B cell (primary cell): Measurements from ENCODE around the gene DHRS12. TPM values are rescaled to one million over a fixed set of nuclear protein-coding genes. Genes with fewer than 3 reads are reported as not detected.

ENCODE experiments used
- ATAC-seq: fragments of 200-7000 bp; cut with Tn5 transposase; one replicate; pipeline ENCODE4 v1.10.0; 2021; ENCODE audit warnings: low read depth, mild to moderate bottlenecking, moderate number of reproducible peaks, moderate library complexity
- CTCF ChIA-PET: fragments of 350-600 bp; sonication (Branson Sonifier 250); formaldehyde crosslinking; loops from one replicate; lab custom pipeline; 2021; ENCODE audit warnings: antibody characterized with exemption, inconsistent platforms; lab: Charles Lee
- POLR2A ChIA-PET: fragments of 350-600 bp; sonication (Branson Sonifier 250); formaldehyde crosslinking; loops from one replicate; lab custom pipeline; 2021; ENCODE audit warnings: antibody characterized with exemption; lab: Charles Lee
- DNase-seq: peaks from one replicate; pipeline ENCODE4 v3.0.0; 2013
- H2AFZ ChIP-seq: 2 replicates; pipeline ENCODE4 v1.6.1; 2012; ENCODE audit warnings: mild to moderate bottlenecking, low read depth, low read length; ENCODE audit not compliant: insufficient read depth, poor library complexity, severe bottlenecking
- H3K27ac ChIP-seq, 2 donors: 1 replicate in 1 of 2; 2 replicates in 1 of 2; pipeline ENCODE4 v1.5.1; 2012 to 2013; ENCODE audit warnings: low read length in 2 of 2, mild to moderate bottlenecking in 2 of 2, moderate library complexity in 1 of 2
- H3K27me3 ChIP-seq, 4 experiments: fragments of 200-600 bp in 1 of 4; sonication (generic) in 1 of 4; replicated peaks in 1 of 4; 1 replicate in 2 of 4; 2 replicates in 2 of 4; pipeline versions ENCODE4 v1.6.1 to v1.7.0; 2013 to 2016; ENCODE audit warnings: low read length in 3 of 4, mild to moderate bottlenecking in 2 of 4, mixed read lengths in 1 of 4, moderate library complexity in 1 of 4; ENCODE audit not compliant: insufficient read depth in 4 of 4, control insufficient read depth in 3 of 4; ENCODE audit errors: control extremely low read depth in 1 of 4
- H3K36me3 ChIP-seq, 2 experiments: replicated peaks in 1 of 2; 1 replicate in 1 of 2; 2 replicates in 1 of 2; pipeline versions ENCODE4 v1.6.1 to v1.7.1; 2013; ENCODE audit warnings: low read length in 1 of 2; ENCODE audit not compliant: insufficient read depth in 2 of 2, control insufficient read depth in 1 of 2; ENCODE audit errors: control extremely low read depth in 1 of 2, extremely low read depth in 1 of 2
- H3K4me1 ChIP-seq, 2 donors: fragments of 200-600 bp in 1 of 2; sonication (generic) in 1 of 2; 1 replicate in 1 of 2; 2 replicates in 1 of 2; pipeline versions ENCODE4 v1.5.1 to v1.6.1; 2013 to 2017; ENCODE audit warnings: low read length in 2 of 2; ENCODE audit not compliant: control insufficient read depth in 2 of 2, insufficient read depth in 2 of 2
- H3K4me2 ChIP-seq: replicated peaks from 2 replicates; pipeline ENCODE3; 2012; ENCODE audit warnings: mild to moderate bottlenecking, low read depth, low read length; ENCODE audit not compliant: poor library complexity, severe bottlenecking
- H3K4me3 ChIP-seq, 5 experiments: fragments of 200-600 bp in 1 of 5; sonication (generic) in 1 of 5; 1 replicate in 3 of 5; 2 replicates in 2 of 5; pipeline versions ENCODE4 v1.5.1 to v1.7.0; 2011 to 2016; ENCODE audit warnings: low read length in 4 of 5, mild to moderate bottlenecking in 4 of 5, low read depth in 2 of 5, control low read depth in 1 of 5, moderate library complexity in 1 of 5; ENCODE audit not compliant: insufficient read depth in 1 of 5; ENCODE audit errors: control extremely low read depth in 1 of 5, extremely low read depth in 1 of 5
- H3K79me2 ChIP-seq: fragments of 200-600 bp; sonication (generic); one replicate; pipeline ENCODE4 v1.6.0; 2016; ENCODE audit warnings: low read length; ENCODE audit not compliant: control insufficient read depth, insufficient read depth
- H3K9ac ChIP-seq: fragments of 200-600 bp; sonication (generic); 2 replicates; pipeline ENCODE4 v1.6.1; 2017; ENCODE audit warnings: mild to moderate bottlenecking, low read length, moderate library complexity
- H3K9me3 ChIP-seq, 3 donors: one replicate each; pipeline versions ENCODE4 v1.6.1 to v1.7.1; 2013; ENCODE audit warnings: low read length in 2 of 3; ENCODE audit not compliant: control insufficient read depth in 2 of 3, insufficient read depth in 1 of 3; ENCODE audit errors: control extremely low read depth in 1 of 3
- H4K20me1 ChIP-seq: 2 replicates; pipeline ENCODE4 v1.6.0; 2012; ENCODE audit warnings: mild to moderate bottlenecking, low read length; ENCODE audit not compliant: insufficient read depth, control insufficient read depth, poor library complexity, severe bottlenecking
- H3K27ac Mint-ChIP-seq: one replicate; pipeline ENCODE4 v1.8.0; 2021; ENCODE audit warnings: mixed read lengths
- H3K27me3 Mint-ChIP-seq: one replicate; pipeline ENCODE4 v1.8.0; 2021; ENCODE audit warnings: mixed read lengths
- H3K4me1 Mint-ChIP-seq: one replicate; pipeline ENCODE4 v1.8.0; 2021; ENCODE audit warnings: mixed read lengths
- H3K4me3 Mint-ChIP-seq: one replicate; pipeline ENCODE4 v1.8.0; 2021; ENCODE audit warnings: mixed read lengths
- H3K9me3 Mint-ChIP-seq: one replicate; pipeline ENCODE4 v1.8.0; 2022; ENCODE audit warnings: mixed read lengths; ENCODE audit not compliant: insufficient read depth
- CTCF ChIP-seq: fragments of 200-600 bp; IDR thresholded peaks from one replicate; pipeline ENCODE4 v1.8.0; 2022; ENCODE audit warnings: antibody characterized with exemption, mild to moderate bottlenecking
- EZH2 ChIP-seq: IDR thresholded peaks from 2 replicates; pipeline ENCODE4 v1.6.1; 2012; ENCODE audit warnings: borderline replicate concordance, low read depth, mild to moderate bottlenecking, moderate library complexity, low read length; ENCODE audit not compliant: insufficient read depth, poor library complexity, severe bottlenecking
- WGBS: methylation state at CpG from one replicate; pipeline ENCODE4 v1.1.5; 2013; ENCODE audit warnings: missing lambda C conversion rate; ENCODE audit not compliant: insufficient coverage; 5-methylcytosine and 5-hydroxymethylcytosine counted together
- intact Hi-C: fragments of 100-400 bp; cut with micrococcal nuclease; formaldehyde crosslinking; loops from one replicate; pipeline ENCODE4 v1.10.0; 2022
- polyA plus RNA-seq: library from polyadenylated mRNA; depleted of rRNA; stranded (reverse); fragments of >200 nt; gene quantifications from 2 replicates; pipeline ENCODE4 v1.2.3, GENCODE V29; 2012
- total RNA-seq, 2 donors: library from RNA; stranded (reverse); fragments of 120-200 nt in 1 of 2; gene quantifications; 1 replicate in 1 of 2; 2 replicates in 1 of 2; pipeline versions ENCODE4 v1.2.3 to v1.2.4, GENCODE V29; 2013 to 2022

DHRS12 gene
- total and polyA plus RNA-seq, 2 donors (not counting 1 experiment from before 2014, with no cell fraction given): 12.0 to 23.2 TPM

GRCh38 chr13:51769455-51770127, 34.4 kb downstream of the DHRS12 start:
- no peak overlapping the region for H3K9ac ChIP-seq
- peaks cover 0 to 10% of the 10 kb centered on the region in 2 experiments for H3K36me3 ChIP-seq
- H3K27ac Mint-ChIP-seq: no peak overlapping the region
- TF ChIP-seq CTCF: no peak
- no peak for TF ChIP-seq EZH2
- no peak overlapping the region for H3K27ac ChIP-seq
- no peaks in the 10 kb centered on the region for H4K20me1 ChIP-seq
- DNase-seq (no peak), ATAC-seq (no peak)
- WGBS: 94% methylated on average over 8 of the region's 11 CpGs
- H2AFZ ChIP-seq: no peak overlapping the region
- H3K79me2 ChIP-seq: no peaks in the 10 kb centered on the region
- H3K9me3 ChIP-seq: peaks cover 0 to 4% (median 0%) of the 10 kb centered on the region in 3 donors
- no peaks in the 10 kb centered on the region for H3K27me3 ChIP-seq
- peaks cover 18% of the 10 kb centered on the region for H3K4me1 Mint-ChIP-seq
- H3K4me3 ChIP-seq: no peak overlapping the region
- no peak overlapping the region for H3K4me2 ChIP-seq
- no peak overlapping the region for H3K4me3 Mint-ChIP-seq
- intact Hi-C loops: no loop called here
- no peaks in the 10 kb centered on the region for H3K27me3 Mint-ChIP-seq
- peaks cover 5 to 14% of the 10 kb centered on the region in 2 donors for H3K4me1 ChIP-seq
- H3K9me3 Mint-ChIP-seq: no peaks in the 10 kb centered on the region
- ChIA-PET POLR2A (no interaction called here), CTCF (interaction anchor here (1.4 kb wide), 1 partner anchor 9 kb away, joined by 3 read pairs; no protein-coding TSS in a partner anchor)

DNA sequence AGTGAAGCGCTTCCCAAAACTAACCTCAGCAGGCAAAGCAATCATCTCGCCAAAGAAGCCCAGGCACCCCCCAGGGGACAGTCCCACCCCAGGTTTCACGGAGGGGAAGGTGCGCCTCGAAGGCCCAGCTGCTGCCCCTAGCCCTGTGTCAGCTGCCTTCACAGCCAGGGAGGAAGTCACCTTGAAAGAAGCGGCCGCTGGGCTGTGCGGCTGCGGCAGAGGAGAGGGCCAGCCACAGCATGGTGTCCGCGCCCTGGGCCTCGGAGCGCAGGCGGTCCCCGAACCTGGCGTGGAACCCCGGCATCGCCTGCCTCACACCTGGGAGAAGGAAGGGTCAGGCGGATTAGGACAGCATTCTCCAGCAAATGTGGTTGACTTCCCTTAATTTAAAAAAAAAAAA, 35.0 kb downstream of the DHRS12 start:
- no peak overlapping the region for H3K27ac ChIP-seq
- DNase-seq (no peak), ATAC-seq (no peak)
- Mint-ChIP-seq H3K4me1 (peaks cover 24% of the 10 kb centered on the region), H3K27ac (no peak overlapping the region), H3K4me3 (no peak overlapping the region), H3K9me3 (no peaks in the 10 kb centered on the region), H3K27me3 (no peaks in the 10 kb centered on the region)
- no peaks in the 10 kb centered on the region for H3K27me3 ChIP-seq
- H3K79me2 ChIP-seq: no peaks in the 10 kb centered on the region
- 97% methylated on average over 17 of the region's 19 CpGs for WGBS
- H4K20me1 ChIP-seq: no peaks in the 10 kb centered on the region
- H2AFZ ChIP-seq: no peak overlapping the region
- H3K4me2 ChIP-seq: no peak overlapping the region
- ChIA-PET POLR2A (no interaction called here), CTCF (interaction anchor here (1.4 kb wide), 1 partner anchor 9 kb away, joined by 3 read pairs; no protein-coding TSS in a partner anchor)
- no peak overlapping the region for H3K4me3 ChIP-seq
- H3K9me3 ChIP-seq: peaks cover 0 to 4% (median 0%) of the 10 kb centered on the region in 3 donors
- TF ChIP-seq CTCF: no peak
- intact Hi-C loops: no loop called here
- H3K36me3 ChIP-seq: peaks cover 0 to 10% of the 10 kb centered on the region in 2 experiments
- peaks cover 10 to 20% of the 10 kb centered on the region in 2 donors for H3K4me1 ChIP-seq
- no peak overlapping the region for H3K9ac ChIP-seq
